HL-60 (cell line): ENCODE results near the gene UBC. TPM values are rescaled to one million over a fixed set of nuclear protein-coding genes. Genes with fewer than 3 reads are reported as not detected.

Source experiments
- microRNA-seq: library from miRNA; unstranded; fragments of <30 nt; microRNA quantifications from one replicate; pipeline ENCODE4, GENCODE V29; 2018

The UBC gene

Small RNA genes lying within 50 kb of the gene (microRNA-seq; reads per million reads assigned to microRNA genes)
- gene MIR5188: not detected
